Mucosa of gallbladder (tissue), 1 donor: ENCODE measurements around the gene SMAD2. TPM values are rescaled to one million over a fixed set of nuclear protein-coding genes. Genes with fewer than 3 reads are reported as not detected.

Source experiments
- DNase-seq: peaks from one replicate; pipeline ENCODE4 v3.0.0-alpha.2; 2020; ENCODE audit warnings: low spot score
- total RNA-seq: library from RNA; stranded (reverse); gene quantifications from one replicate; pipeline ENCODE4 v1.2.1, GENCODE V29; 2021
- donor health status: DM: no; HTN: no; CAD: no.

Gene SMAD2
- total RNA-seq, 1 donor from 2014 or later = 111 TPM

DNA sequence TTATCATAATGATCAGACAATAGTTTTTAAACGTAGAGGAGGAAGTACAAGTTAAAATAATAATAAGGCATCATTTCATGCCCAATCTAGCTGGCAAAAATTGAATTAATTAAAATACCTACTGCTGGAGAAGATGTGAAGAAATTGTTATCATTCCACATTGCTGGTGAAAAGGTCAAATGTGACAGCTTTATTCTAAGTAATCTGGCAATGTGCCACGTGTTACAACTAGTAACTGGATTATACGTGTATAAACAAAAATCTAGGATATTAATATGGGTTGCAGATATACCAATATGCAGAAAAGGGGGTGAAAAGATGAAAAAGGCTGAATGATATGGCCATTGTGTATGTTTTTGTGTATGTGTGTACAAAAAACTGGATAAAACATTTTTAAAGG, 32.4 kb downstream of the SMAD2 start:
- DNase-seq = no peak

DNA sequence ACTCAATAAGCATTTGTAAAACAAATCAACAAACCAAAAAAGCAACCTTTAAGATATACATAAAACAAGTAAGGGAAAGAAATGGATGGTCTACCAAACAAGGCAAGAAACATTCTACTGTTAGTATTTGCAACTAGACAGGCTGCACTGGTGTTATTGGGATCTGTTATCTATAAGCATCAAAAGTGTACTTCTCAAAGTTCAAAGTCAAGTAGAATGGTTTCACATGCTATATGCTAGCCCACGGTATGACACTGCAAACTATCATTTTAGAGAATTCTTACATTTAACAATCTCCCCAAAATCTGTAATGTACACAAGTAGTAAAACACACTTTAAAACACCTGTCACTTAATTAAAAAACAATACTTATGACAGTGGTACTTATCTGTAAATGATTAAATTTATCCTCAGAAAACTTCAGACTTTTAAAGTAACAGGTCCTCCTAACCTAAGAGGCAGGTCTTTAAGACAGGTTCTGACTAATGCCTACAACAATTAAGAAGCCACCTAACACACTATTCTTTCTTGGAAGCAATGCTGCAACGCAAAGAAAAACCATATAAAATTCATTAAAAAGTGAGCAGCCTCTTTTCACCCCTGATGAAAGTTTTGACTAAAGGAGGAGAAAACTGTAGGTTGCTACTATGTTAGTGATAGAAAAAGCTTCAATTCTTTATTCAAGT, 34.8 kb downstream of the SMAD2 start:
- no peak for DNase-seq

DNA sequence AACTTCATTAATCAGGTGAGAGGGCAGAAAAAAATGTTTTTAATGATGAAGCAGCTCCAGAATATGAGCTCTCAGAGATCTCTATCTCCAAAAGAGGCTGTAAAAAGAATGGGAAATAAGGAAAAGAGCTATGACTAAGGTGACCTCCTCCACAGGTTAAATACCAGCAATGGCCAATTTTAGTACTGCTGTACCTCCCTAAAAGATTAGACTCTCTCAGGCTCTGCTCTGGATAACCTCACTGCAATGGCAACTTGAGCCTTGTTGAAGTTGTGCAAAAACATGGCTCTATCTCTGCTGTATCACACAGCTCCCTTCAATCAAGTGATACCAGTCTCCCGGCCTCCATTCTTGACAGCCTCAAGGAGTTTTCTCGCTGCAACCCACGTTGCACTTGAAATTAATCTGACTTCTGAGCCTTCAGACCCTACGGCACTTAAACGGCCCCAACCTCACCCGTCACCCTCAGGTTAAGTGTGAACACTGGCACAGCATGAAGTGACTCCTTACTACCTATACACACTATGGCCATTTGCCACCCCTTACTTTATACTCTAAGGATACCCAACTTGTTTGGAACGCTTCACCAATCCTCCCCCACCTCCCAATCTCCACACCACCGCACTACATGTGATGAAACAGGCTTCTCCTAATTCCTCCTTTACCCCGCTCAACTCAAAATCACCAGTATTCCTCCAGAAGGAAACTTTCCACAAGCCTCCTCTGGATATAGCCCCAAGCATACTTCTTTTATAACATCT, 36.3 kb downstream of the SMAD2 start:
- DNase-seq = no peak

DNA sequence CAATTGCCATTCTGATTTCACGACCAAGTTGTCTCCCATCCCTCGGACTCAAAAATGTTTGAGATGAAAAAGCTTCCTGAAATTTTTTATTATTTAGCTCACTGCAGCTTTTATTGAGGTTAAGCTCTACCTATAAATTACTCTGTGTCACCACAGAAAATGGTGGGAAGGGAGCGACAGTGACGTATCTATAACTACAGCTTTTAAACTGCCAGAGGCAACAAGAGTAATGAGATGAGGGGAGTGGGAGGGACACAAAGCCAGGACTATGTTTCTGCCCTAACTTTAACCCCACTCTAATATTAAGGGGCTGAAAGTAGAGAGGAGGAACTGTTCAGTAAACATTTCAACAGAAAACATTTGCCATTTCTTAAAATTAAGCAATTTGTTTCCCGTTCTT, 37.4 kb downstream of the SMAD2 start:
- DNase-seq = no peak

DNA sequence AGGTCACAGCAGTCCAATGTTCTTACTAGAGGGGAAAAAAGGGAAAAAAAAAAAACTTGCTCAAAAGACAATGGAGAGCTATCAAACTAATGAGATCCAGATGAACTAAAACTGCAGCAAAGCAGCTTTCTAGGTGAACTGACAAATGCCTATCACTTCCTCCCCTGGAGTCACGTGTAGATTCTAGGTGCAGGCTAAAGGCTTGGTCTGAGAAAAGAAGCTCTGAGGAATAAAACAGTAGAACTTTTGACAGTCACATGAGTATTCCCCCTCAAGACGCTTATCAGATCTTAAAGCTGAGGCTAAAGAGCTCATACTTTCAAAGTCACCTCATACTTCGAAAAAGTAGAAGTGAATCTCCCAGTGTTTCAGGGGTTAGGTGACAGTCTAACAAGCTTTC, 42.3 kb downstream of the SMAD2 start:
- DNase-seq = no peak

DNA sequence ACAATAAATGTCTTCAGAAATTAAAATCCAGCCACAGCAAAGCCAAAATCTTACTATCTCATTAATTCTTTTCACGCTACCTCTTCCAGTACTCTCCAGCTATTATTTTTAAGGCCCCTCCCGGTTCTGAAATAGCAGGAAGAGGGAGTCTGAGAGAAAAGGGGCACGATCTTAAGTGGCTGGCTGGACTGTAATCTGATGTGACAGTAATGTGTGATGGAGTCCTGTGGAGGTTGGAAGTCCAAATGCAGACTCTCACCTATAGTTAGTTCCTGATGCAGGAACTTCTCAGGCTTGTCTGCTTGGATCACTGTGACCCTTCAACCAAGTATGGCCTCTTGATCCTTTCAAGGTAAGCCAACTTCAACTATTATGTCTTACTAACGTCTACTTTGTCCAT, 43.2 kb downstream of the SMAD2 start:
- DNase-seq = no peak

DNA sequence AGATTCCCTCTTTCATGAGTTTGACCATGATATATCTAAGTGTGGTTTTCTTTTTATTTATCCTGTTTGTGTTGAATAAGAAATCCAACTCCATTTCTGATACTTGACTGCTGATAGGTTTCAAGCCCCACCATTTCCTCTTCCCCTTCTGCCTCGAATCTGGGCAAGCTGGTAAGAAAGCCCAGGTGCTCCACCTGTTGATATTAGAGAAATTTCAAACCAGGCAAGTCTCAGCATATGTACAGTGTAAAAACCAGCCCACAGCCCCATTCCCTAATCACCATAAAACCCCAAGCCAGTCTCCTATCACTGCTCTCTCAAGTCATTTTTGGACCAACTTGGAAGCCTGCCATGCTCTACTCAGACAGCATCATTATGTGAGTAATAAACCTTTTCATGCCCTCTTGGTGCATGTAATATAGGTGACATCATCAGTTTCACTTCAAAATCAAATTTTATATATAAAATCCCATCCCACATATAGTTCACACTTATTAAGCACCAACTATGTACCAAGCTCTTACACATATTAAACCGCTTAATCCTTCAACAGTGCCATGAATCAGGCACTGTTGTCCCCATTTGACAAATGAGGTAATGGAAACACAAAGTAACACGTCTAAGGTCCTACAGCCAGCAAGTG, 46.6 kb downstream of the SMAD2 start:
- no peak for DNase-seq

DNA sequence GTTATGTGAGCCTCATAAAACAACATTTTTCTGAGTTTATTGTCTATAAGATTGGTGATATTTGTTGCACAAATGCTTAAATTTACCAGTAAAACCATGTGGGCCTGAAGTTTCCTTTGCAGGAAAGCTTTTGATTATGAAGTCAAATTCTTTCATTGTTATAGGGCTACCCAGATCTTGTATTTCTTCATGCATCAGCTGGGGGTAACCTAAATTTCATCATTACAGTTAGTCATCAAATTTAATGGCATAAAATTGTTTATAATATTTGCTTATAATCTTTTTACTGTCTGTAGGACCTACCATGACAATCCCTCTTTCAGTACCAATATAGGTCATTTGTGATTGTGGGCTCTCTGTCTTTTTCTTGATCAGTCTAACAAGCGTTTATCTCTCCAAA, 47.8 kb downstream of the SMAD2 start:
- no peak for DNase-seq

DNA sequence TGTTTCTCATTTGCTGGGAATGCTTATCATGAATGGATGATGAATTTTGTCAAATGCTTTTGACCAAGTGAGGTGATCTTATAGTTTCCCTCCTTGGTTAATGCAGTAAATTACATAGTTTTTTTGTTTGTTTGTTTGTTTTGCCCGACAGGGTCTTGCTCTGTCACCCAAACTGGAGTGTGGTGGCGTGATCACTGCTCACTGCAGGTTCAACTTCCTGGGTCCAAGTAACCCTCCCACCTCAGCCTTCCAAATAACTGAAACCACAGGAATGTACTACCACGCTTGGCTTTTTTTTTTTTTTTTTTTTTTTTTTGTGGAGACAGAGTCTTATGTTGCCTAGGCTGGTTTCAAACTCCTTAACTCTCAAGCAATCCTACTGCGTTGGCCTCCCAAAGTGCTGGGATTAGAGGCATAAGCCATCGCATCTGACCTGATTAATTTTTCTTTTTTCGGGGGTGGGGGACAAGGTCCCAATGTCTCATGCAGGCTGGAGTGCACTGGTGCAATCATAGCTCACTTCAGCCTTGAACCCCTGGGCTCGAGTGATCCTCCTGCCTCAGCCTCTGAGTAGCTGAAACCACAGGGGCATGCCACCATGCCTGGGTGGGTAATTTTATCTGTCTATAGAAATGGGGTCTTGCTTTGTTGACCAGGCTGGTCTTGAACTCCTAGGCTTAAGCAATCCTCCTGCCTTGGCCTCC, 48.6 kb downstream of the SMAD2 start:
- no peak for DNase-seq

DNA sequence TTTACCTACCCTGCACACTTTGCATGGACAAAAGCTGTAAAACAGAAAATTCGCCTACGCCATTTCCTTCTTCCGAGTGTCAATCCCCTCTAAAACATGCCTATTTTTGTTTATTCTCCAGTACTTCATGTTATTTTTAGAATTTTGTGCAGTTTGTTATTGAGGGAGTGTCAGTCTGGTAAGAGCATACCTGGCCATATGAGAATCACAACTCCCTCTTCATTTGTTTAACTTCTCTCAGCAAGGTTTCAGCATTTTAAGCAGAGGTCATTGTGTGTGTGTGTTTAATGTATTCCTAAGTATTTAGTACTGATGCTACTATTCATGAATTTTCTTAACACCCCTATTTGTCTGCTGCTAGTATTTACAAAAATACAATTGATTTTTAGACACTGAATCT, 49.4 kb downstream of the SMAD2 start:
- DNase-seq = no peak

DNA sequence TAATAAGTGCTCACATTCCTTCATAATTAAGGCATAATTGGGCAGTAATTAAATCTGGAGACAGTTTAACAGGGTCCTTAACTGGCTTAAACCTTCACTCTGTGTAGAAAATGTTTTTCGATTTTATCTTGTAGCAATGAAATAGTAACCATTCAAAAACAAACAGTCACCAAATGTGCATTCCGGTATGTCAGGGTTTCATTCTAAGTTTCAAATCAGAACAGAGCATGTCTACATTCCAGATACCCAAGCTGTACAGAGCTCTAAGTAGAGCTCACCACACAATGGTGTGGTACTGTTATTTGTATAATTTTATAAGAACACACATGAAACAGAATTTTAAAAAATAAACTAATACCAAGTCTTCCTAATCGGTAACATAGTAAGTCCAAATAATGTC, 52.6 kb downstream of the SMAD2 start:
- no peak for DNase-seq

DNA sequence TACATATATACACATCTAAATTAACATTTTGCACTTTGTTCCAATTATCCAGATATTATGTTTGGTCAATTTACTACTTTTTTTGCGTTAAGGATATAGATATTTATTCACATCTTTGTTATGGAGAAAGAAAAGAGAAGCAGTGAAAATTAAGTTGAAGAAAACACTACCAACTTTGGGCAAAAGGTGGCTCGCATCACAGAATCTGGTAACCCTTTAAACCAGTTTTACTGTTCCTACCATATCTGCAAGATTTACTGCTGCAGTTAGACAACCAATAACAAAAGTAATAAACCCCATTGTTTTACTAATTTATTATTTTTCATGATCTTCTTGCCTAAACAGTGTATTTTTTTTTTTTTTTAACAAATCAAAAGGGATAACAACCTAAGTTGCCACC, 53.6 kb downstream of the SMAD2 start:
- DNase-seq = no peak

DNA sequence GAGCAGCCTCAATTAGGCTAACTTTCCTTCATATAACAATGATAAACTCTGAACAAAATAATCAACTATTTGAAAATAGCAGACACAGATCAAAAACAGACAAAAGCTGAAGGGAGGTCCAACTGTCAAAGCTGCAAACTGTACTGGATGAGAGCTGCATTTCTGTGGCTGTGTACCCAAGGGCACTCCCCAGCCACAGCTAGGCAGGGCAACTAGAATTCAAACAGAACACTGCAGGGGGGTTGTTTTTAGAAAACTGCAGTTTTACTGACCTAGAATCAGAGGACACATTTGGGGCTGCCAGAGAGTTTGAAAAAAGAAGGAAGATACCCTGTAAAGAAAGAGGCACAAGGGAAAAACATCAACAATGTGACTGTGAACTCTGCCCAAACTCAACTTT, 56.8 kb downstream of the SMAD2 start:
- DNase-seq = no peak

DNA sequence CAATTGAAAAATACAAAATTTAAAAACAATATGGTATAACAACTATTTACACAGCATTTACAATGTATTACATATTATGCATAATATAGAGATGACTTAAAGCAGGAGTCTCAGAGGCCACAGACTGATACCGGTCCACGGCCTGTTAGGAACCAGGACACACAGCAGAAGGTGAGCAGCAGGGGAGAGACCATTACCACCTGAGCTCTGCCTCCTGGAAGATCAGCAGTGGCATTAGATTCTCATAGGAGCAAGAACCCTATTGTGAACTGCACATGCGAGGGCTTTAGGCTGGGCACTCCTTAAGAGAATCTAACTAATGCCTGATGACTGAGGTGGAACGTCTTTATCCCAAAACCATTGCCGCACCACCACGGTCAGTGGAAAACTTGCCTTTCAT, 58.0 kb downstream of the SMAD2 start:
- DNase-seq = no peak

DNA sequence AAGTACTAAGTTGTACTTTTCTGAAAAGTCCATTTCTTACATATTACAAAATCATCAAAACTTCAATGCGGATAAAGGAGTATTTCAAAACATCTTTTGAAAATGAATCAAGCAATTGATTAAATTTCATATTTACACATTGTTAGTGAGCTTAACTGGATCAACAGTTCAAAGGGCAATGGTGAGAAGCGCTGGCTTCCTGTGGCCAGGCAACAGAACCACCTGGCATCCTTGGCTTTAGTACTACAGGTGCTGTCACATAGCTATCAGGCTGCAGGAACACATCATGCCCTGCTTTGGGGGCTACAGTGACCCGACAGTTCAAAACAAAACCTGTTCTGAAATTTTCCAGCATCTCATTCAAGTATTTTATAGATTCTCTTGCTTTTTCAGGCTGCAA, 59.2 kb downstream of the SMAD2 start:
- DNase-seq = no peak

DNA sequence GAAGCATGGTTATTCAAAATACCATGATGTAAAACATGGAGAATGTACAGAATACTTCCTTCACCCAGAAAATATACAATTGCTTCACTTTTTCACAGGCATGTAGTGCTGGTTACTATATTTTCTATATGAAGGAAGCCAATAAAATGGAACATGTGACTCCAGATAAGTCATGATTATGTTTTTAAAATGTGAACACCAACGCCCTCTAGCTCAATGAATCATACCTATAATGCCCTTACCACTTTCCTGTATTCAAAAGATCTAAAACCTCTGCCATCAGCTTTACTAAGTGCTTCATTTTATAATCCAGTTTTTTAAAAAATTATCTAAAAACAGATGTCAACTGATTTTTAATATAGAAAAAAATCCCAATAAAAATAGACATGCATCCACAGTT, 59.9 kb downstream of the SMAD2 start:
- no peak for DNase-seq

DNA sequence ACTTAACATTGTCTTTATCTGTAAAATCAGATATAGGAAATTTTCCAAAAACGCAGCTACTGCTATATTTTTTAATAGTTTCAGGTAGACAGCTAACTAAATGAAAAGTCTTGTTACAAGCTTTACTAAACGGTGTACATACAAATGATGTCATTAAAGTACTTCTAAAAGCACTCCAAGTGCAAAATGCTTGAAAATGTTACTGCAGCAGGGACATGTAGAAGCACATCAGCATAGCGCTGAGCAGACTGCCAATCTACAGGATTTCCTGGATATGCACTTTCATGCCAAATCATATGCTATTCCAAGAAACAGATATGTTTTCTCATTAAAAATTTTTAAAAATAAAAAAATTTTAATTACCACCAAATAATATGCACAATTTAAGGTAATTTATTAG, 61.7 kb downstream of the SMAD2 start:
- DNase-seq = no peak

DNA sequence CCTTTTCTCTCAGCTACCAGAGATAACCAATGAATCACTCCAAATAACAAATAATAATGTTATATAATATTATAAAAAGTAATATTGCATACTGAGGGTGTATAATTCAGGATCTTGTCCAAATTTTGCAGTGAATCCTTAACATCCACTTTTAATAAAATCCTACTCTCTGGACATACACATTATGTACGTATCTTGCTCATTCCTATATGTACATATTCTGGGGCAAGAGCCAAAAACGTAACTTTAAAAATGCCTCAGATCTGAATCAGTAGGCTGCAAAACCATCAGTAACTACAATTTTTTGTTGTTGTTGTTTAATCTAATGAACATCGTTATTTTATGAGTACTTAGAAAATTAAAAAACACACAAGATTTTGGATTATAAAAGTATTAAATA, 65.3 kb downstream of the SMAD2 start:
- DNase-seq = no peak

DNA sequence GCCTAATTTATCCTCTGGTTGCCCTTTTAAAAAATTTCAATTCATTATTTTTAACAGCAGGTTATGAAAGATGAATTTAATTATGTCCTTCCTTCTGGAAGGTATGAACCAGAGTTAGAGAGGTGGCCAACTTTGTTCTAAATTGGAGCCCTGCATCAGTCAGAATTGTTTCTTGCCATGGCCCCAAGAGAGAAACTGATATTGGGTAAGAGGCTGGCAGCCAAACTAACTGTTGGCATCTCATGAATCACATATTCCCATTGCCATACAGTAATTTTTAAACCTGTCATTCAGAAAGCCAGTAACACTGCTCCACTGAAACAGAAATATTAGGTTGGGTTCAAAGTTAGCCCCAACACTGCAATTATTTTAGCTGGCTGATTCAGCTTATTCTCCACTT, 67.4 kb downstream of the SMAD2 start:
- no peak for DNase-seq

DNA sequence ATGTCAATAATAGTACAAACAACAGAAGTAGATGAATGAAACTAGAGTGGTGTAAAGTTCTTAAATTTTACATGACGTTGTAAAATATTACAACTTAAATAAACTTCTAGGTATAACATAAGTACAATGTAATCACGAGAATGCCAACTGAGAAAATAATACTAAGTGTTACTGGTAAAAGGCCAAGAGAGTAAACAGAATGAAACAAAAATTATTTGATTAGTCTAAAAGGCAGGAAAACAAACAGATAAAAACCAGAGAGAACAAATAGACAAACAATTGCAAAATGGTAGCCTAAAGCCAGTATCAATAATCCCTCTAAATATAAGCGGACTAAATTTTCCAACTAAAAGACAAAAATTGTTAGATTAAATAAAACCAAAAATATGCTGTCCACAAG, 71.9 kb downstream of the SMAD2 start:
- no peak for DNase-seq

DNA sequence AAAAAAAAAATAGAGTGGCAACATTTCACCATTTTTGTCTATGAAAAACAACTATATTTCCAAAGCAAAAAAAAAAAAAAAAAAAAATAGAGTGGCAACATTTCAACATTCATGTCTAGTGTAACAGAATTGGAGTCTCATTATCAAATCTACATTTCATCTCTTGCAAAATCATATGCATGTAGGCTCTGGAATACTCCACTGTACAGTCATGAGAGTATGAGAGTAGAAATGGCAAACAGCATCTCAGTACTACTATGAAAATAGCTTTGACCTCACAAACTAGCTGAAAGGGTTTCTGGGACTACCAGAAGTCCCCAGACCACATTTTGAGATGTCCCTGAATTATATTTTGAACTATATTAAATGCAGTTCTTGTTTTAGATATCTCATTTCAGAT, 82.8 kb downstream of the SMAD2 start:
- no peak for DNase-seq

DNA sequence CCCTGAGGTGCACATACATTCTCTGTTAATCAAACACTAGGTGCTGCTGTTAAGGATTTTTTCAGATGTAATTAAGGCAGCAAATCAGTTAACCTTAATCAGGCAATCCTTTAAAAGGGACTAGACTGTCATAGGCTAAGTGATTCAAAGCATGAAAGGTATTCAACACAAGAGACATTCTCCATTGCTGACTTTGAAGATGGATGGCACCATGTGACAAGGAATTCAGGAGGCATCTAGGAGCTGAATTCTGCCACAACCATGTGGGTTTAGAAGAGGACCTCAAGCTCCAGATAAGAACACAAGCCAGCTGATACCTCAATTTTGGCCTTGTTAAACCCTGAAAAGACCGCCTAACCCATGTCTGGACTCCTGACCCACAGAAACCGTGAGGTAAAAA, 84.0 kb downstream of the SMAD2 start:
- no peak for DNase-seq
